Measurements from ENCODE around the gene CAMK2D.
"Not testable (repeated sequence)": the region's sequence is repeated elsewhere in the genome, so short reads cannot be mapped to it uniquely, and the experiment has no call there.

CAMK2D gene

GRCh38 chr4:113733685-113734084, 27.9 kb downstream of the CAMK2D start:
- H3K9ac ChIP-seq (ENCODE audit: low read depth, low read length), result no peak overlapping the region
- no peaks in the 10 kb centered on the region for H3K27me3 ChIP-seq (ENCODE audit: control insufficient read depth, insufficient read depth, low read length)
- H3K4me3 ChIP-seq (ENCODE audit: low read depth, low read length), result no peak overlapping the region
- H3K9me3 ChIP-seq (ENCODE audit: control insufficient read depth, insufficient read depth, low read length), result no peaks in the 10 kb centered on the region
- peaks cover 12% of the 10 kb centered on the region; the same call in 1 of the 2 replicates for H3K4me1 ChIP-seq (ENCODE audit: control insufficient read depth, insufficient read depth, low read length)
- no peaks in the 10 kb centered on the region for H3K36me3 ChIP-seq (ENCODE audit: control insufficient read depth, insufficient read depth, low read length)
- no peak overlapping the region for H3K27ac ChIP-seq (ENCODE audit: low read depth, low read length)

DNA sequence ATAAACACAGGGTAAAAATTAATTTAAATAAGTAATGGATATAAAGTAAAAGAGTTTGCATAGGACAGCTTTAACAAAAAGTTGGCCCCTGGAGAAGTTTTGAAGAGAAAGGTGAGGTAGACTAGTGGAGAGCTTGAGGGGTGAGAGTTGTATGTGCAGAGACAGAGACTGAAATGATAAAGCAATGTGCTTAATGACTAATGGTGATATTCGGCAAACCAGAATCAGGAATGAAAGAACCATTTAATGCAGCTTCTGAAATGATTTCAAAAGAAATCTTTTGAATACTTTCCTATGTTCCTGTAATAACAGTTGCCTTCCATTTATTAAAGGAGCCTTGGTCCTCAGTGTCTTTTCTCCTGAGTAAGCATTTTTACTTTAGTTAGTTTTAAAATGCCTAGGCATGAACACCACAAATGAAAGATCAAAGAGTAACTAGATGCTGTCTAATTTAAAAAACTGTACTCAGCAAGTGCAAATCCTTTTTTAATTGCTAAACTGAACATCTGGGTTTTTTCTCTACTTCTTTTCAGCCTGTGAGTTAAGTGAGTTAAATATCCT, 28.5 kb downstream of the CAMK2D start:
- Histone ChIP-seq H3K9me3 (ENCODE audit: control insufficient read depth, insufficient read depth, low read length) (no peaks in the 10 kb centered on the region), H3K27ac (ENCODE audit: low read depth, low read length) (no peak overlapping the region), H3K27me3 (ENCODE audit: control insufficient read depth, insufficient read depth, low read length) (no peaks in the 10 kb centered on the region), H3K4me1 (ENCODE audit: control insufficient read depth, insufficient read depth, low read length) (peaks cover 6% of the 10 kb centered on the region; the same call in 1 of the 2 replicates), H3K9ac (ENCODE audit: low read depth, low read length) (no peak overlapping the region), H3K4me3 (ENCODE audit: low read depth, low read length) (no peak overlapping the region), H3K36me3 (ENCODE audit: control insufficient read depth, insufficient read depth, low read length) (no peaks in the 10 kb centered on the region)

DNA sequence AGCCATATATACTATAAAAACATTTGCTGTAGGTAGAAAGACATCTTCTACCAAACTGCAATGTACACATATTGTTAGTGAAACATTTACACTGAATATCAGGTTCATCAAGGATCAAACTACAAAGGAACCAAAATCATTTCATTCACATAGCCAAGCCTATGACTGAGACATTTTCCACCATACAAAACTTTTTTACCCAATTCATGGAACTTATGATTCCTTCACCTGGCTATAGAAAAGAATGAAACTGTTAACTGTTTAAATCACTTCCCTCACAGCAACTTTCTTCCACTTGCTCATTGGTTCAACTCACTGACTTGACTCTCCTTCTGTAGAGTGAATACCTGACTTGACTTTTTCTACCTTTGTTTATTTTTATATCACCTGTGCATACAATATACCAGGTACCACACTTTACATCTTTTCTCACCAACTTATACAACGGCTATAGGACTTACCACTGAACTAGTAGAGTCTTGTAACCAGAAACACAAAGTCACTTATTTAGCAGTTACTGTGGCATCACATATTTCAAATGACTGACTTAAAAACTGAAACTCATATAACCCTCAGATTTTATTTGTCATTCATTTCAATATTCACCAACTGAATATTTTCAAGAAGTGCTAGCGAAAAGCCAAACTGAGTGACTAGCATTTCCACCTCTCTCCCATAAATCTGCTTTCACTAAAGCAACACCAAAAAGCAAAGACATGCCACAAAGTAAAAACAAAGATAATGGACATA, 30.9 kb downstream of the CAMK2D start:
- H3K27me3 ChIP-seq (ENCODE audit: control insufficient read depth, insufficient read depth, low read length), result no peaks in the 10 kb centered on the region
- no peak overlapping the region for H3K9ac ChIP-seq (ENCODE audit: low read depth, low read length)
- H3K27ac ChIP-seq (ENCODE audit: low read depth, low read length), result no peak overlapping the region
- no peaks in the 10 kb centered on the region for H3K9me3 ChIP-seq (ENCODE audit: control insufficient read depth, insufficient read depth, low read length)
- H3K4me3 ChIP-seq (ENCODE audit: low read depth, low read length), result no peak overlapping the region
- no peaks in the 10 kb centered on the region for H3K36me3 ChIP-seq (ENCODE audit: control insufficient read depth, insufficient read depth, low read length)
- no peaks in the 10 kb centered on the region for H3K4me1 ChIP-seq (ENCODE audit: control insufficient read depth, insufficient read depth, low read length)

GRCh38 chr4:113727802-113728201, 33.7 kb downstream of the CAMK2D start:
- Histone ChIP-seq H3K4me3 (ENCODE audit: low read depth, low read length) (no peak overlapping the region), H3K9me3 (ENCODE audit: control insufficient read depth, insufficient read depth, low read length) (no peaks in the 10 kb centered on the region), H3K4me1 (ENCODE audit: control insufficient read depth, insufficient read depth, low read length) (no peaks in the 10 kb centered on the region), H3K27me3 (ENCODE audit: control insufficient read depth, insufficient read depth, low read length) (no peaks in the 10 kb centered on the region), H3K9ac (ENCODE audit: low read depth, low read length) (no peak overlapping the region), H3K27ac (ENCODE audit: low read depth, low read length) (no peak overlapping the region), H3K36me3 (ENCODE audit: control insufficient read depth, insufficient read depth, low read length) (no peaks in the 10 kb centered on the region)

GRCh38 chr4:113725963-113726362, 35.6 kb downstream of the CAMK2D start:
- Histone ChIP-seq H3K36me3 (ENCODE audit: control insufficient read depth, insufficient read depth, low read length) (no peaks in the 10 kb centered on the region), H3K9ac (ENCODE audit: low read depth, low read length) (no peak overlapping the region), H3K27ac (ENCODE audit: low read depth, low read length) (no peak overlapping the region), H3K4me3 (ENCODE audit: low read depth, low read length) (no peak overlapping the region), H3K4me1 (ENCODE audit: control insufficient read depth, insufficient read depth, low read length) (no peaks in the 10 kb centered on the region), H3K9me3 (ENCODE audit: control insufficient read depth, insufficient read depth, low read length) (no peaks in the 10 kb centered on the region), H3K27me3 (ENCODE audit: control insufficient read depth, insufficient read depth, low read length) (no peaks in the 10 kb centered on the region)

DNA sequence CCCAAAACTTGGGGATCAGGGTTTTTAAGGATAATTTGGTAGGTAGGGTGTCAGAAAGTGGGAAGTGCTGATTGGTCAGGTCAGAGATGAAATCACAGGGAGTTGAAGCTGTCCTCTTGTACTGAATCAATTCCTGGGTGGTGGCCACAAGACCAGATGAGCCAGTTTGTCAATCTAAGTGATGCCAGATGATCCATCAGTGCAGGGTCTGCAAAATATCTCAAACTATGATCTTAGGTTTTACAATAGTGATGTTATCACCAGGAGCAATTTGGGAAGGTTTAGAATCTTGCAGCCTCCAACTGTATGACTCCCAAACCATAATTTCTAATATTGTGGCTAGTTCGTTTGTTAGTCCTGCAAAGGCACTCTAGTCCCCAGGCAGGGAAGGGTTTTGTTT, 43.3 kb downstream of the CAMK2D start:
- no peak overlapping the region for H3K4me3 ChIP-seq (ENCODE audit: low read depth, low read length)
- H3K4me1 ChIP-seq (ENCODE audit: control insufficient read depth, insufficient read depth, low read length), result no peaks in the 10 kb centered on the region
- H3K9me3 ChIP-seq (ENCODE audit: control insufficient read depth, insufficient read depth, low read length), result no peaks in the 10 kb centered on the region
- H3K27me3 ChIP-seq (ENCODE audit: control insufficient read depth, insufficient read depth, low read length), result no peaks in the 10 kb centered on the region
- H3K36me3 ChIP-seq (ENCODE audit: control insufficient read depth, insufficient read depth, low read length), result no peaks in the 10 kb centered on the region
- no peak overlapping the region for H3K9ac ChIP-seq (ENCODE audit: low read depth, low read length)
- H3K27ac ChIP-seq (ENCODE audit: low read depth, low read length), result no peak overlapping the region

DNA sequence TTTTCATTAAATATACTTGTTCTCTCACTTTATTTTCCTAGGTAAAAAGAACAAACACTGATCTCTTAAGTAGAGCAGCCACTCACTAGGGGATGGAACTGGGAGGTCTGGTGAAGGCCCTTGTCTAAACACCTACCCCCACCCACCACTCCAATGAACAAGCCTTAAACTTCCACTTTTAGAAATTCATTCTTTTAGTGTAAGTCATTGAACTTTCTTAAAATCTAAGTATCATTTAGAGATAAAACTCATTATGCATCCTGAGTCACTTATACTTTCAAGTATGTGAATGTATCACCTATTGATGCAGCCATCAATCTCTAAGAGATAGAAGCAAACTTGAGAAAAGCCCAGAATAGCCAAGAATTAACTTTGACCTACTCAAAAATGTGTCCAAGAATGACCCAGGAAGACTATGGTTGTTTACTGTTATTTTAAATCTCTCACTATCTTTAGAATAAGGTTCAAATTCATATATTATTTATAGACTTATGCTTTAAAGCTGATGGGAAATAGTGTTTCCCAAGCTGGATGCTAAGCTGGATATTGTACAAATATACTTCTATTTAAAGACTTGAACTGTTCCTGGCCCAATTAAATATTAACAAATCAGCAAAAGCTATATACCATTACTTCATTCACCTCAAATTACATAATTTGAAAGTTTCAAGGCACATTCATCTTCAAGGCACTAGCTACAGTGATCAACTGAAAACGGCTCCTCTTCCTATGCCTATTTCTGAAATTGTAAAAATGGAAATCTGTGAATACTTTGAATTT, 49.5 kb downstream of the CAMK2D start:
- H3K4me1 ChIP-seq (ENCODE audit: control insufficient read depth, insufficient read depth, low read length), result no peaks in the 10 kb centered on the region
- H3K36me3 ChIP-seq (ENCODE audit: control insufficient read depth, insufficient read depth, low read length), result no peaks in the 10 kb centered on the region
- no peak overlapping the region for H3K27ac ChIP-seq (ENCODE audit: low read depth, low read length)
- H3K27me3 ChIP-seq (ENCODE audit: control insufficient read depth, insufficient read depth, low read length), result no peaks in the 10 kb centered on the region
- H3K4me3 ChIP-seq (ENCODE audit: low read depth, low read length), result no peak overlapping the region
- H3K9me3 ChIP-seq (ENCODE audit: control insufficient read depth, insufficient read depth, low read length), result no peaks in the 10 kb centered on the region
- no peak overlapping the region for H3K9ac ChIP-seq (ENCODE audit: low read depth, low read length)

GRCh38 chr4:113708250-113708649, 53.3 kb downstream of the CAMK2D start:
- Histone ChIP-seq H3K27me3 (ENCODE audit: control insufficient read depth, insufficient read depth, low read length) (no peaks in the 10 kb centered on the region), H3K27ac (ENCODE audit: low read depth, low read length) (no peak overlapping the region), H3K4me3 (ENCODE audit: low read depth, low read length) (no peak overlapping the region), H3K36me3 (ENCODE audit: control insufficient read depth, insufficient read depth, low read length) (no peaks in the 10 kb centered on the region), H3K9me3 (ENCODE audit: control insufficient read depth, insufficient read depth, low read length) (no peaks in the 10 kb centered on the region), H3K9ac (ENCODE audit: low read depth, low read length) (no peak overlapping the region), H3K4me1 (ENCODE audit: control insufficient read depth, insufficient read depth, low read length) (no peaks in the 10 kb centered on the region; the same call in 1 of the 2 replicates)

DNA sequence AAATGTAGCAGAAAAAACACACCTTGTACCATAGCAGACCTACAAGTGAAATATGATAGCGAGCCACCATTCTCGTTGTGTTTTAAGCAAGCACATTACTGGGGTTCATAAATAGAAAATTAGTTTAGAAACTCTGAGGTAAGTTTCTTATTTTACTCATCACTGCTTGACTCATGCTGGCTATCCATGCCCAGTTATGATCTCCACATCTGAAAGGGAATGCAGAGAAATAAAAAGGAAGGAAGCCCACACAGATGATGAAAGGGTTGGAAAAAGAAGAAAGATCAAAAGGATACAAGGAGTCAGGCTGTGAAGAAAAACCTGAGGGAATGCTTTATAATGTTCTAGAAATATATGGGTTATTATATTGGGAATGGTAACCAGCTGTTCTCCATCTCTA, 54.5 kb downstream of the CAMK2D start:
- no peak overlapping the region for H3K27ac ChIP-seq (ENCODE audit: low read depth, low read length)

DNA sequence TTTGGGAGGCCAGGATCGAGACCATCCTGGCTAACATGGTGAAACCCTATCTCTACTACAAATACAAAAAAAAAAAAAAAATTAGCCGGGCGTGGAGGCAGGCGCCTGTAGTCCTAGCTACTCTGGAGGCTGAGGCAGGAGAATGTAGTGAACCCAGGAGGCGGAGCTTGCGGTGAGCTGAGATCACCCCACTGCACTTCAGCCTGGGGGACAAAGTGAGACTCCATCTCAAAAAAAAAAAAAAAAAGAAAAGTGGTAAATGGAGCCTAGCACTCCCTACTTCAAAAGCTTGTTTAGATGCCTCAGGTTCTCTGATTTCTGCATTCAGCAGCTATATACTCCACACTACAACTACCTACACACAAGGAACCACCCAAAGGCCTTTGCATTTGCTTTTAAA, 56.4 kb downstream of the CAMK2D start:
- not testable (repeated sequence) for H3K9ac ChIP-seq (ENCODE audit: low read depth, low read length)

More for the DNA sequence above, 54.5 kb downstream of the CAMK2D start:
- Histone ChIP-seq H3K9ac (ENCODE audit: low read depth, low read length) (no peak overlapping the region), H3K4me1 (ENCODE audit: control insufficient read depth, insufficient read depth, low read length) (no peaks in the 10 kb centered on the region; the same call in 1 of the 2 replicates), H3K4me3 (ENCODE audit: low read depth, low read length) (no peak overlapping the region), H3K9me3 (ENCODE audit: control insufficient read depth, insufficient read depth, low read length) (no peaks in the 10 kb centered on the region), H3K36me3 (ENCODE audit: control insufficient read depth, insufficient read depth, low read length) (no peaks in the 10 kb centered on the region), H3K27me3 (ENCODE audit: control insufficient read depth, insufficient read depth, low read length) (no peaks in the 10 kb centered on the region)

DNA sequence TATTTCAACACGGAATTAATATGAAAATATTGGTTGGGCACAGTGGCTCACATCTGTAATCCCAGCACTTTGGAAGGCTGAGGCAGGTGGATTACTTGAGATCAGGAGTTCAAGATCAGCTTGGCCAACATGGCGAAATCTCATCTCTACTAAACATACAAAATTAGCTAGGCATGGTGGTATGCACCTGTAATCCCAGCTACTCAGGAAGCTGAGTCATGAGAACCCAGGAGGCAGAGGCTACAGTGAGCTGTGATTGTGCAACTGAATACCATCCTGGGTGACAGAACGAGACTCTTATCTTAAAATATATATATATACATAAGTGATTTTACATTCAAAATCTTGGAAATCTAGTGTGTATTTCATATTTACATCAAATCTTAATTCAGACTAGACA, 58.9 kb downstream of the CAMK2D start:
- not testable (repeated sequence) for H3K36me3 ChIP-seq (ENCODE audit: control insufficient read depth, insufficient read depth, low read length); H3K9me3 ChIP-seq (ENCODE audit: control insufficient read depth, insufficient read depth, low read length); H3K27ac ChIP-seq (ENCODE audit: low read depth, low read length); H3K27me3 ChIP-seq (ENCODE audit: control insufficient read depth, insufficient read depth, low read length); H3K4me3 ChIP-seq (ENCODE audit: low read depth, low read length); H3K4me1 ChIP-seq (ENCODE audit: control insufficient read depth, insufficient read depth, low read length); H3K9ac ChIP-seq (ENCODE audit: low read depth, low read length)

More for the DNA sequence above, 56.4 kb downstream of the CAMK2D start:
- H3K27ac ChIP-seq (ENCODE audit: low read depth, low read length); H3K4me1 ChIP-seq (ENCODE audit: control insufficient read depth, insufficient read depth, low read length); H3K36me3 ChIP-seq (ENCODE audit: control insufficient read depth, insufficient read depth, low read length); H3K4me3 ChIP-seq (ENCODE audit: low read depth, low read length); H3K9me3 ChIP-seq (ENCODE audit: control insufficient read depth, insufficient read depth, low read length); H3K27me3 ChIP-seq (ENCODE audit: control insufficient read depth, insufficient read depth, low read length): not testable (repeated sequence)
